MG63 (cell line): Measurements from ENCODE around the gene TRIM13. TPM values are rescaled to one million over a fixed set of nuclear protein-coding genes. Genes with fewer than 3 reads are reported as not detected.
"Not testable (repeated sequence)": the region's sequence is repeated elsewhere in the genome, so short reads cannot be mapped to it uniquely, and the experiment has no call there.

Experiments
- DNase-seq: peaks from one replicate; pipeline ENCODE4 v3.0.0-alpha.2; 2020
- H3K27me3 ChIP-seq: fragments of 250-450 bp; sonication (Bioruptor Pico); 2 replicates; pipeline ENCODE4 v1.5.1; 2020; ENCODE audit warnings: mild to moderate bottlenecking, moderate library complexity
- H3K36me3 ChIP-seq: fragments of 250-450 bp; sonication (Bioruptor Pico); 2 replicates; pipeline ENCODE4 v1.5.1; 2020; ENCODE audit warnings: mild to moderate bottlenecking, moderate library complexity
- H3K4me3 ChIP-seq: fragments of 250-450 bp; sonication (Bioruptor Pico); 2 replicates; pipeline ENCODE4 v1.5.1; 2020; ENCODE audit warnings: mild to moderate bottlenecking, moderate library complexity
- H3K9me3 ChIP-seq: fragments of 250-450 bp; sonication (Bioruptor Pico); 2 replicates; pipeline ENCODE4 v1.5.1; 2020; ENCODE audit warnings: mild to moderate bottlenecking, moderate library complexity
- total RNA-seq: library from RNA; depleted of rRNA; stranded (reverse); fragments of >200 nt; shearing (Covaris generic); gene quantifications from 2 replicates; pipeline ENCODE4 v1.2.3, GENCODE V29; 2014; ENCODE audit warnings: low replicate concordance

Gene TRIM13
- total RNA-seq, 1 experiment from 2014 or later = 13.1 TPM

DNA sequence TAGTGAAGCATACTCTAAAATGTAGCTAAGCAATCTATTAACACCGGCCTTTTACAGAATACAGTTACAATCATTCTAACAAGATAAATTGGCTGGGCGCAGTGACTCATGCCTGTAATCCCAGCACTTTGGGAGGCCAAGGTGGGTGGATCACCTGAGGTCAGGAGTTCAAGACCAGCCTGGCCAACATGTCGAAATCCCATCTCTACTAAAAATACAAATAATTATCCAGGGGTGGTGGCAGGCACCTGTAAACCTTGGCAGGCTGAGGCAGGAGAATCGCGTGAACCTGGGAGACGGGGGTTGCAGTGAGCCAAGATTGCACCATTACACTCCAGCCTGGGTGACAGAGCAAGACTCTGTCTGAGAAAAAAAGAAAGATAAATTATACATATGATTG lies 6.2 kb upstream of the TRIM13 start:
- H3K9me3 ChIP-seq, DNase-seq, H3K36me3 ChIP-seq, H3K27me3 ChIP-seq, H3K4me3 ChIP-seq: not testable (repeated sequence)

DNA sequence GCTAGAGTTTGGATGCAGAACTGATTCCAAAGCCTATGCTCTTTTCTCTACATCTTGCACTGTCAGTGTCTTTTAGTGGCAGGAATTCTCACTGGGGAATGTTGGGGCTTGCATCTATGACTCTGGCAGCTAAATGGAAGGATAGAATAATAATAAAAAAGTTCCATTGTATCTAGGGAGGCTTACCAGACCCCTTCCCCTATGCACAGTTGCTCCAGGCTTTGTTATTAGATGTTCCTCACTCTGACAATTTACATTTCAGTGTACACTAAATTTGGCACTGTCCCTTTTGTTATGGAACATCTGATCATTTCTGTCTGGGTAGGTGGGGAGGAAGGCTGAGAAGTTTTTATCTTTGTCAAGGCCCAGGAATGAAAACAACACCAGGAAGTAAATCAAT lies 3.7 kb upstream of the TRIM13 start:
- peaks cover 11% of the 10 kb centered on the region for H3K36me3 ChIP-seq
- H3K4me3 ChIP-seq = no peak overlapping the region
- no peak for DNase-seq
- no peaks in the 10 kb centered on the region for H3K9me3 ChIP-seq
- H3K27me3 ChIP-seq = no peaks in the 10 kb centered on the region

- Histone ChIP-seq H3K27me3 (no peaks in the 10 kb centered on the region), H3K9me3 (no peaks in the 10 kb centered on the region), H3K36me3 (peaks cover 17% of the 10 kb centered on the region), H3K4me3 (no peak overlapping the region)
- DNase-seq = no peak
These were observed 3.2 kb upstream of the TRIM13 start for GRCh38 chr13:49993666-49994065.

- no peaks in the 10 kb centered on the region for H3K27me3 ChIP-seq
- H3K4me3 ChIP-seq = peak overlapping the region; percentile 95
- no peaks in the 10 kb centered on the region for H3K9me3 ChIP-seq
- H3K36me3 ChIP-seq = peaks cover 35% of the 10 kb centered on the region
- DNase-seq = no peak
These were observed 1.2 kb upstream of the TRIM13 start for GRCh38 chr13:49995625-49996101.

- H3K4me3 ChIP-seq = peak overlapping the region; percentile 95
- H3K36me3 ChIP-seq = peaks cover 39% of the 10 kb centered on the region
- H3K9me3 ChIP-seq = no peaks in the 10 kb centered on the region
- DNase-seq = peak; percentile 93
- H3K27me3 ChIP-seq = no peaks in the 10 kb centered on the region
These were observed 504 bp upstream of the TRIM13 start for GRCh38 chr13:49996161-49996915.

GRCh38 chr13:49997955-49998354 lies 1.1 kb downstream of the TRIM13 start:
- Histone ChIP-seq H3K4me3 (peak overlapping the region; percentile 95), H3K36me3 (peaks cover 55% of the 10 kb centered on the region), H3K27me3 (no peaks in the 10 kb centered on the region), H3K9me3 (no peaks in the 10 kb centered on the region)
- DNase-seq = no peak

- Histone ChIP-seq H3K4me3 (peak overlapping the region; percentile 95; the same call in 1 of the 2 replicates), H3K27me3 (no peaks in the 10 kb centered on the region), H3K9me3 (no peaks in the 10 kb centered on the region), H3K36me3 (peaks cover 65% of the 10 kb centered on the region)
- no peak for DNase-seq
These were observed 2.1 kb downstream of the TRIM13 start for GRCh38 chr13:49998714-49999624.

- no peak overlapping the region for H3K4me3 ChIP-seq
- peaks cover 86% of the 10 kb centered on the region for H3K36me3 ChIP-seq
- no peak for DNase-seq
- H3K27me3 ChIP-seq = no peaks in the 10 kb centered on the region
- no peaks in the 10 kb centered on the region for H3K9me3 ChIP-seq
These were observed 4.4 kb downstream of the TRIM13 start for GRCh38 chr13:50001287-50001686.

DNA sequence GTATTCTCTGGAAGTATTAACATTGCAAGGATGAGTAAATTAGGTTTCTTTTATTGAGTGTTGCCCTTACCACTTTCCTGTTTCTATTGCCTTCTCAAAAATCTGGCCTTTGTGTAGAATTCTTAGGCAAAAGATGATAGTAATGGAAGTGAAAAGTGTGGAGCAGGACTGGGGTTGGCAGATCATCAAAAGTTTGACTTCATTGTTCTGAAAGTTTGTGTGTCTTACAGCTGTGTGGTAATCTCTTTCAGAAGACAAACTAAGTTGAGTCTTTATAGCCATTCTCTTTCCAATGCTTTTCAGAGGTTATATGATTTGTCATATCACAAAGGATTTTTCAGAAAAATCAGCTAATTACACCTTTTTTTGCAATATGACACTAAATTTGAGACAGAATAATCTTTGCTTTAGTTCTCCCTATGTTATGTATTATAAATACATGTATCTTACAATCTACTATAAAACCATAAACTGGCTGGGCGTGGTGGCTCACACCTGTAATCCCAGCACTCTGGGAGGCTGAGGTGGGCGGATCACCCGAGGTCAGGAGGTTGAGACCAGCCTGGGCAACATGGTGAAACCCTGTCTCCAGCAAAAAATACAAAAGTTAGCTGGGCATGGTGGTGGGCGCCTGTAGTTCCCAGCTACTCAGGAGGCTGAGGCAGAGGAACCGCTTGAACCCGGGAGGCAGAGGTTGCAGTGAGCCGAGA lies 9.7 kb downstream of the TRIM13 start:
- H3K27me3 ChIP-seq = no peaks in the 10 kb centered on the region
- peaks cover 76% of the 10 kb centered on the region for H3K36me3 ChIP-seq
- no peaks in the 10 kb centered on the region for H3K9me3 ChIP-seq
- DNase-seq = no peak
- H3K4me3 ChIP-seq = no peak overlapping the region

GRCh38 chr13:50011461-50011860 lies 14.6 kb downstream of the TRIM13 start:
- Histone ChIP-seq H3K9me3 (no peaks in the 10 kb centered on the region), H3K36me3 (peaks cover 69% of the 10 kb centered on the region), H3K27me3 (no peaks in the 10 kb centered on the region), H3K4me3 (no peak overlapping the region)
- DNase-seq = no peak

DNA sequence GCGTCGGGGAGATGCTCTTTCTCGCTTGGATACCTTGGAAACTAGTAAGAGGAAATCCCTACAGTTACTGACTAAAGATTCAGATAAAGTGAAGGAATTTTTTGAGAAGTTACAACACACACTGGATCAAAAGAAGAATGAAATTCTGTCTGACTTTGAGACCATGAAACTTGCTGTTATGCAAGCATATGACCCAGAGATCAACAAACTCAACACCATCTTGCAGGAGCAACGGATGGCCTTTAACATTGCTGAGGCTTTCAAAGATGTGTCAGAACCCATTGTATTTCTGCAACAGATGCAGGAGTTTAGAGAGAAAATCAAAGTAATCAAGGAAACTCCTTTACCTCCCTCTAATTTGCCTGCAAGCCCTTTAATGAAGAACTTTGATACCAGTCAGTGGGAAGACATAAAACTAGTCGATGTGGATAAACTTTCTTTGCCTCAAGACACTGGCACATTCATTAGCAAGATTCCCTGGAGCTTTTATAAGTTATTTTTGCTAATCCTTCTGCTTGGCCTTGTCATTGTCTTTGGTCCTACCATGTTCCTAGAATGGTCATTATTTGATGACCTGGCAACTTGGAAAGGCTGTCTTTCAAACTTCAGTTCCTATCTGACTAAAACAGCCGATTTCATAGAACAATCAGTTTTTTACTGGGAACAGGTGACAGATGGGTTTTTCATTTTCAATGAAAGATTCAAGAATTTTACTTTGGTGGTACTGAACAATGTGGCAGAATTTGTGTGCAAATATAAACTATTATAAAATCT lies 15.7 kb downstream of the TRIM13 start:
- no peak for DNase-seq
- Histone ChIP-seq H3K36me3 (peaks cover 71% of the 10 kb centered on the region), H3K4me3 (no peak overlapping the region), H3K9me3 (no peaks in the 10 kb centered on the region), H3K27me3 (no peaks in the 10 kb centered on the region)

DNA sequence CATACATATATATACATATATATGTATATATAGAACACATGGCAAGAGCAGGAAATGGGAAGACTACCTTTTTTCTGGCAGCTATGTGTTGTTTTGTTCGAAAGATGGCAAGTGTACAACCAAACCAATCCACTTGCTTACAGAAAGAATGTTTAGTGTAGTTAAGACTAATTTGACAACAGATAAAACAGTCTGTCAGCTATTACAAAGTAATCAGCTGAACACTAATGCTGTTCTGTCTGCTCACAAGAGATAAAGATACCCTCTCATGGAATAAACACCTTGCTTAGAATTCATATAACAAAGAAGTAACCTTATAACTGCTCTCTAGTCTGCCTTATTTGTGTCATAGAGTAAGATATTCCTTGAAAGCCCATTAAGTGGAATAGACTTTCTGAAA lies 17.5 kb downstream of the TRIM13 start:
- Histone ChIP-seq H3K27me3 (no peaks in the 10 kb centered on the region), H3K36me3 (peaks cover 78% of the 10 kb centered on the region), H3K9me3 (no peaks in the 10 kb centered on the region), H3K4me3 (no peak overlapping the region)
- no peak for DNase-seq

DNA sequence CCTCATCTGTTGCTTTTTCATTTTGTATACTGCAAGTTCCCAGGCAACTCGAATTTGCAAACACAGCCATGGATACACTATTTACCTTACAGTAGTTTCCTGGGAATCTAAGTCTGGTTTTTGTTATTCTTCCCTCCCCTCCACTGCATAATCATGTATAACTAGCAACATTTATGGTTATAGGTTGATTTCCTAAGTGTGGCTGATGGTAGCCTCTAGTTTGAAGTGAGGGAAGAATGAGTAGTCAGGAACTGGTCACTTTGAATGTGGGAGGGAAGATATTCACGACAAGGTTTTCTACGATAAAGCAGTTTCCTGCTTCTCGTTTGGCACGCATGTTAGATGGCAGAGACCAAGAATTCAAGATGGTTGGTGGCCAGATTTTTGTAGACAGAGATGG lies 18.4 kb downstream of the TRIM13 start, which contains the start of gene KCNRG:
KCNRG (plus strand) TSS at position 187 of the 400 bp plus-strand sequence; CDS start at position 237, 50 bp downstream.
- DNase-seq = no peak
- Histone ChIP-seq H3K9me3 (no peaks in the 10 kb centered on the region), H3K27me3 (no peaks in the 10 kb centered on the region), H3K4me3 (no peak within 1 kb of the TSS), H3K36me3 (peaks cover 80% of the 10 kb centered on the region)

- Histone ChIP-seq H3K4me3 (no peak overlapping the region), H3K36me3 (peaks cover 81% of the 10 kb centered on the region), H3K9me3 (no peaks in the 10 kb centered on the region), H3K27me3 (no peaks in the 10 kb centered on the region)
- no peak for DNase-seq
These were observed 18.9 kb downstream of the TRIM13 start for GRCh38 chr13:50015750-50016149.

DNA sequence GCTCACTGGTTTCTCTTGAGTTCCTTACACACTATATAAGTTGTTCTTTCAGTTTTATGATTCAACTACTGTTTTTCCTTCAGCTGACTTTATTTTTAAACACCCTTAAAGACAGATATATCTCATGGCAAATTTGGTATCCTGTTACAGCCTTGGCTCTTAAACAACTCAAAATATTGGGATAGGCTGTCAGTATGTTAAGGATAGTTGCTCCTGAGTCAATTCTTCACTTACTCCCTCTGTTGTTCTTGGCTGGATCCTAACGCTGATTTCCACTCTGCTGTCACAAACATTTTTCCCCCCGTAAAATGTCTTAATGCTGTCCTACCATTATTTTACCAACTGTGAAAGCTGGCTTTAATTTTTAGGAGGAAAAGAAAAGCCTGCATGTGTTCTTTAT lies 19.6 kb downstream of the TRIM13 start:
- Histone ChIP-seq H3K4me3 (no peak overlapping the region), H3K36me3 (peaks cover 80% of the 10 kb centered on the region), H3K9me3 (no peaks in the 10 kb centered on the region), H3K27me3 (no peaks in the 10 kb centered on the region)
- DNase-seq = no peak

DNA sequence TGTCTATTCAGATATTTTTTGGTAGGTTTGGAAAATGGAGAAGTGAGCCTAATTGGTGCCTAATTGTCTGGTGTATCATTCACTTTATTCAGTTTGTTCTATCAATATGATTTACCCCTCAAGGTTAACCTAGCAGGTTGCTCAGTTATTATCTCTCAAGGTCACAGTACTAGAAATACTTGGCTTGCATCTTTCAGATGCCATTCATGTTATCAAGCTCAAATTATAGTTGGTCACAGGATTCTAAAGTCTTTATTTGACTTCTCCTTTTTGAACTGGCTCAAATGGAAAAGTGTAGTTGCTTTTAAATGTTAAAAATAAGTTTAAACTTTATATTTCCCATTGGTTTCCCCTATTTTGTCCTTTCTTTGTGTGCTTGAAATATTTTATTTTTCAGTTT lies 21.0 kb downstream of the TRIM13 start:
- no peak overlapping the region for H3K4me3 ChIP-seq

More for the DNA sequence above, 21.0 kb downstream of the TRIM13 start:
- Histone ChIP-seq H3K27me3 (no peaks in the 10 kb centered on the region), H3K9me3 (no peaks in the 10 kb centered on the region), H3K36me3 (peaks cover 79% of the 10 kb centered on the region)
- DNase-seq = no peak
